A673 (cell line): ENCODE data around the gene ERMN.
"Not testable (repeated sequence)": the region's sequence is repeated elsewhere in the genome, so short reads cannot be mapped to it uniquely, and the experiment has no call there.

Experiments
- CTCF ChIP-seq: fragments of 300-800, 200-600 bp; sonication (generic); conservative IDR thresholded peaks from 2 replicates; pipeline ENCODE4 v1.5.1; 2017; ENCODE audit warnings: low read depth, mild to moderate bottlenecking, antibody characterized with exemption, low read length, moderate library complexity, mixed read lengths
- EZH2 ChIP-seq: fragments of 200-600 bp; sonication (generic); IDR thresholded peaks from 2 replicates; pipeline ENCODE4 v1.6.1; 2017; ENCODE audit warnings: borderline replicate concordance, low read depth, mild to moderate bottlenecking, mixed read lengths, antibody characterized with exemption, low read length; ENCODE audit not compliant: poor library complexity, severe bottlenecking

GRCh38 chr2:157279311-157279710 lies 46.3 kb downstream of the ERMN start:
- not testable (repeated sequence) for TF ChIP-seq CTCF, EZH2
